ENCODE data around the gene NUP210.

- TF ChIP-seq CTCF (conservative IDR thresholded peaks at IDR 0.05; ENCODE audit: low read depth, low read length) = no peak
- TF ChIP-seq EZH2 (IDR thresholded peaks at IDR 0.05; ENCODE audit: borderline replicate concordance, low read depth, low read length, poor library complexity, severe bottlenecking) = no peak
Observed at GRCh38 chr3:13371100-13372075, 48.7 kb downstream of the NUP210 start.

Data from A673 (cell line).